MM.1S (cell line): ENCODE results near the gene CS.

ENCODE experiments used
- EZH2 ChIP-seq: fragments of 300-600 bp; sonication (generic); optimal IDR thresholded peaks from 2 replicates; pipeline ENCODE3; 2017; ENCODE audit warnings: low read depth, mild to moderate bottlenecking, antibody characterized with exemption, low read length, mixed read lengths
- TF ChIP-seq, protein P1 (sequence below): fragments of 300-600 bp; sonication (generic); IDR thresholded peaks from 2 replicates; pipeline ENCODE4 v1.5.1; 2016; ENCODE audit warnings: antibody characterized with exemption, low read length, mixed read lengths

DNA sequence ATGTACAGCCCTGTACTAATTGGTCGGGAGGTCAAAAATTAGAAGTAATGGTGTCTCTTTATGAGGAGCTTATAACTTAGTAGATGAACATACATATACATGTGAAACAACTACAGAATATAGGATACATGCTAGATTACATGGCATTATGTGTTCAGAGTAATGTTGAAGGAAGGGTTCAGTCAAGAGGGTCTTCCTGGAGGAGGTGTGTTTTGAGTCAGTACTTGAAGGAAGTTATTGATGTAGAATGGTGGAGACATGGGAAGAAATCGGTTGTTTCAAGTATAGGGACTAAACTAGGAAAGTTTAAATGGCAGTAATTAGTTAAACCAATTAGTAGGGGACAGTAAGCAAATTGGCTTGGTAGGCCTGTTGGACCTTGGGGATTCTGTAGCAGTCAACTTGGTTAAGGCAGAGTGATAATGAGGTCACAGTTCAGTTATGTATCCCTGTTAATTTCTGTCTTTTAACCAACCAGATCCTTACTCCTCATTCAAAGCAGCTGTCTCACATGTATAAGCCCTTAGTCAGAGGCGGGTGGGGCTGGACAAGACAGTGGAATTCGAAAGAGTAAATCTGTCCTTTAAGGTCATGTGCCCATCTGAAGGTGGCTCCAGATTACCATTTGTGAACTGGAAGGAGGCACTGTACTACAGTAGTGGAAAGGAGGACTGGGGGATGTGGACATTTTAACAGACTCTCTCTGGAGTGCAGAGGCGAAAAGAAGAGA, 38.5 kb downstream of the CS start:
- TF ChIP-seq, protein P1, sequence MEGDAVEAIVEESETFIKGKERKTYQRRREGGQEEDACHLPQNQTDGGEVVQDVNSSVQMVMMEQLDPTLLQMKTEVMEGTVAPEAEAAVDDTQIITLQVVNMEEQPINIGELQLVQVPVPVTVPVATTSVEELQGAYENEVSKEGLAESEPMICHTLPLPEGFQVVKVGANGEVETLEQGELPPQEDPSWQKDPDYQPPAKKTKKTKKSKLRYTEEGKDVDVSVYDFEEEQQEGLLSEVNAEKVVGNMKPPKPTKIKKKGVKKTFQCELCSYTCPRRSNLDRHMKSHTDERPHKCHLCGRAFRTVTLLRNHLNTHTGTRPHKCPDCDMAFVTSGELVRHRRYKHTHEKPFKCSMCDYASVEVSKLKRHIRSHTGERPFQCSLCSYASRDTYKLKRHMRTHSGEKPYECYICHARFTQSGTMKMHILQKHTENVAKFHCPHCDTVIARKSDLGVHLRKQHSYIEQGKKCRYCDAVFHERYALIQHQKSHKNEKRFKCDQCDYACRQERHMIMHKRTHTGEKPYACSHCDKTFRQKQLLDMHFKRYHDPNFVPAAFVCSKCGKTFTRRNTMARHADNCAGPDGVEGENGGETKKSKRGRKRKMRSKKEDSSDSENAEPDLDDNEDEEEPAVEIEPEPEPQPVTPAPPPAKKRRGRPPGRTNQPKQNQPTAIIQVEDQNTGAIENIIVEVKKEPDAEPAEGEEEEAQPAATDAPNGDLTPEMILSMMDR, result no peak
- no peak for TF ChIP-seq EZH2
